ENCODE results near the gene ALS2CL.

GRCh38 chr3:46694520-46694919 lies 1.0 kb upstream of the ALS2CL start:
- no peak for TF ChIP-seq CTCF (IDR thresholded peaks at IDR 0.05; ENCODE audit: low read length)
- TF ChIP-seq EZH2phosphoT487 (IDR thresholded peaks at IDR 0.05; ENCODE audit: low read length): no peak

All from MM.1S (cell line).